ENCODE results near the gene EPC1.
"Not testable (repeated sequence)": the region's sequence is repeated elsewhere in the genome, so short reads cannot be mapped to it uniquely, and the experiment has no call there.

The EPC1 gene

DNA sequence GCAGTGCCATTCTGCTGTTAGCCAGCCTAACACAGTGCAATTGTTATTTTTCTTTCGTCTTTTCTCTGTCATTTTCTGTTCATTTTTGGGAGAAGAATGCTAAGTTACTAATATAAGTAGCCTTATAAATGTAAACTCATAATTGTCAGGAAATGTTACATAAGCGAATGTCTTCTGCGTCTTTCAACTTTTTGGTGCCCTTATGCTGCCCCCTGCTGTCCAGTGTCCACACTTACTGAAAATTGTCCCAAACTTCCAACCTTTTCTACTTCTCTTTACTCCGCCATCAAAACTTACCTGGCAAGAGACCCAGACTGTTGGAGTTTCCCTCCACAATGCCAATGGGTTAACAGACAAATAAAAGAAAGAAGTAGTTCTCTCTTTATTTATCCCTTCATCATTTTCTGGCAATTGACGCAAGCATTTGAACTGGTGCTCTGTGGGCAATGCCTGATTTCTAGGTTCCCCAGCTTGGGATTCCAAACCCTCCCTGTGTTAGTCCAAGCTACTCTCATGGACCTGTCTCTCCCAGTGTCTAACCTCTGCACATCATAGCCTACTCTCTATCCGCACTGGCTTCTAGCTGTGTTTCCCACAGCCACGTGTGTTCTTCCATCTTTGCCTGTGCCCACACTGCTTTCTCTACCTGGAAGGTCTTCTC lies 21.0 kb upstream of the EPC1 start:
- DNase-seq: peak; percentile 7

DNA sequence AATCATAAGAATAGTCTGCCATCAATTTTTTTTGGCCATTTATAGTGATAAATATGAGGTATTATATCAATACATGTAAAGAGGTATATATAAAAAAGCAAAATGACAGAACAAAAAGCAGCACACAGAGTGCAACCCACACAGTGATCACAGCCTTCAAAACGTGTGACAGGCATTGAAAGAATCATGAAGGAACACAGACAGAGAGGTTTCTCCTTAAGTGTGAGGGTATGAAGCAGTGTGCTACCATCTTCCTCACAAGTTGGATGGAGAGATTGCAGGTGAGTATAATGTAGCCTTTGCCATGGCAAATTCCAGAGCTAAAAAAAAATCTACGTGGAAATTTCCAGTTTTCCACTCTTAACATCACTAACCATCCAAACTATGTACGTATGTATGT lies 19.6 kb upstream of the EPC1 start:
- no peak for DNase-seq

DNA sequence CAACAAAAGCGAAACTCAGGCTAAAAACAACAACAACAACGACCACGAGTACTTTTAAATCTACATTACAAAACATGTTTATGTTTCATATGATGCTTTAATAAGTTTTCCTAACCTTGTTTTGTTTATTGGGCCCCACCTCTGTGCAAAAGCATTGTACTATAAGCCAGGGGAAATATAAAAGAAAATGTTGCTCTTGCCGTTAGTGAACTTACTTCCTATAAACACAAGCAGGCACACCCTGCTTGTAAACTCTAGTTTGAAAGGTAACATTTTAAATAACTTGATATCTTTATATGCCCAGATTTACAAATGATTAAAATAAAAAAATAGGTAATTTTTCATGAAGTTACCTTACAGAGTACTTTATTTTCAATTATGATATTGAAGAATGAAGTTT lies 19.2 kb upstream of the EPC1 start:
- DNase-seq: no peak

DNA sequence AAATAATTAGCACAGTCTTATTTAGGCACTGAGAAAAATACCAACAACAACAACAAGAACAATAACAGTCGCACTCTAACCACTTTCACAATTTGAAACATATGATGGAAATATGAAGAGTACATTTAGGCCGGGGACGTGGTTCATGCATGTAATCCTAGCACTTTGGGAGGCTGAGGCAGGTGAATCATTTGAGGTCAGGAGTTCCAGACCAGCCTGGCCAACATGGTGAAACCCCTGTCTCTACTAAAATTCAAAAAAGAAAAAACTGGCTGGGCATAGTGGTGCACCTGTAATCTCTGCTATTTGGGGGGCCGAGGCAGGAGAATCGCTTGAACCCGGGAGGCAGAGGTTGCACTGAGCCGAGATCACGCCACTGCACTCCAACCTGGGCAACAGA lies 18.4 kb upstream of the EPC1 start:
- not testable (repeated sequence) for DNase-seq

DNA sequence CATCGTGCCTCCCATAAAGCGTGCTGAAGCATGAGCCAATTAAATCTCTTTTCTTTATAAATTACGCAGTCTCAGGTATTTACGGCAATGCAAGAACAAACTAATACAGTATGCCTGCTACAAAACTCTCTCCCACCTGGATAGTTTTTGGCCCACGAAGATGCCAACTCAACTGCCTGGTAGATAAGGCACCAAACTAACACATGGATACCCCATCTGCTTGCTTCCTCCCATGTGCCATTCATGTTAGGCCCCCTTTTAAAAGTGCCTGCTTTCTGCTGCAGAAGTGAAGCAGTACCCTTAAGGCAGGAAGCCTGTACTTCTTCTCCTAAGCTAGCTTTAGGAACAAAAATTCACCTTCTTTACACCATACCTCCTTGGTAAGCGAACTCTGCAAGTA lies 15.6 kb upstream of the EPC1 start:
- DNase-seq: no peak

DNA sequence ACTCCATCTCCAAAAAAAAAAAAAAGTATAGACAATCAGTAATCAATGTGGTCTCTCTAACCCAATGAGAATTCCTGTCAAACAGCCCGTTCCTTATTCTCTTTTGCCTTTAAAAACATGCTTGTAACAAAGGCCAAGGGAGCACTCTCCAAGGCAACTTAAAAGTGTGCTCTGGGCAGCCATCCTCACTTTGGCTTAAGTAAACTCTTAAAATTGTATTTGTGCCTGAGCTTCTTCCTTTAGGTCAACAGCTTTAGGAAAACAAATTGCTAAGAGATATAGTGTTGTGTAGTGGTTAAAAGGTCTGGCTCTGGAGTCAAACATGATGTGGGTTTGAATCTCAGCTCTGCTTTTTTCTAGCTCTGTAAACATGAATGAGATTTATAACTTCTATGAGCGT lies 13.9 kb upstream of the EPC1 start:
- no peak for DNase-seq

DNA sequence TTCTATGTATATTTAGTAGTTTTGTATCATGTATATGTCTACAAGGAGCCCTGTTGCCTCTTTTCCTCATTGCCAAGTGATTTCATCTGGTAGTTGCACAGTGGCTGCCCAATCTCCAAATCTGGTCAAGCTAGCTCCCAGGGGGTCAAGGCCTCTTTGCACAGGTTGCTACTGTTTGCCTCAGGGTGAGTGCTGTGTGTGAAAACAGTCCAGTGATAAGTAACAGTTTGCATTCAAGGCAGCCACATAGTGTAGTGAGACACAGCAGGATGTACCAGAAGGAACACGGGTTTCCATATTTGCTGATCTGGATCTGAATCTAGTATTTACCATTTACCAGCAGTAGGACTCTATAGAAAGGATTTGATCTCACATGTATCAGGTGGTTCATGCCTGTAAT lies 13.3 kb upstream of the EPC1 start:
- no peak for DNase-seq

DNA sequence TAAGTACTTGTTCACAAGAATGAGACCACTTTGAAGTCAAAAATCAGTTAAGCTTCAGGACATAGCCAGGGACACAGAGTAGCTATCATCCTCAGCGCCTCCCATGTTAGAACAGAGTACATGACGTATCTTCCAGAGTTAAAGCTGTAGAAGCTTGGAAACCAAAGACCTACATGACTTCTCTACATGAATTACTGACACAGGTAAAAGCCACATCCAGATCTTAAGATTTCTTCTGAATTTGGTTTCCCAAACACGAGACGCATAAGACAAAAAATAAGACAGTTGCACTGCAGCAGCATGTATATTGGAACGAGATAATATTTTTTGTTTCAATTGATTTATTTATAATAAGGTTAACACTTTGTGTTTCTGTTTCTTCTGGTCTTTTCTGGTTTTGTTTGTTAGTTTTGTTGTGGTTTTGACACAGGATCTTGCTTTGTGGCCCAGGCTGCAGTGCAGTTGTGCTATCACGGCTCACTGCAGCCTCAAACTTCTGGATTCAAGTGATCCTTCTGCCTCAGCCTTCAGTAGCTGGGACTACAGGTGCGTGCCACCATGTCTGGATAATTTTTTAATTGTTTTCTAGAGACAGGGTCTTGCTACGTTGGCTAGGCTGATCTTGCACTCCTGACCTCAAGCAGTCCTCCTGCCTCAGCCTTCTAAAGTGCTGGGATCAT lies 10.2 kb upstream of the EPC1 start:
- no peak for DNase-seq

DNA sequence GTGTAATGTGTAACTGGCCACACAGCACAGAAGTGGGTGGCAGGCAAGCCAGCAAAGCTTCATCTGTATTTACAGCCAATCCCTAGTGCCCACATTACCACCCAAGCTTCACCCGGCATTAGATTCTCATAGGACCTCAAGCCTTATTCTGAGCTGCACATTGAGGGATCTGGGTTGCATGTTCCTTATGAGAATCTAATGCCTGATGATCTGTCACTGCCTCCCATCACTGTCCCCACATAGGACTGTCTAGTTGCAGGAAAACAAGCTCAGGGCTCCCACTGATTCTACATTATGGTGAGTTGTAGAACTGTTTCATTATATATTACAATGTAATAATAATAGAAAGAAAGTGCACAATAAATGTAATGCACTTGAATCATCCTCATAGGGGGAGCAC lies 7.7 kb upstream of the EPC1 start:
- not testable (repeated sequence) for DNase-seq

DNA sequence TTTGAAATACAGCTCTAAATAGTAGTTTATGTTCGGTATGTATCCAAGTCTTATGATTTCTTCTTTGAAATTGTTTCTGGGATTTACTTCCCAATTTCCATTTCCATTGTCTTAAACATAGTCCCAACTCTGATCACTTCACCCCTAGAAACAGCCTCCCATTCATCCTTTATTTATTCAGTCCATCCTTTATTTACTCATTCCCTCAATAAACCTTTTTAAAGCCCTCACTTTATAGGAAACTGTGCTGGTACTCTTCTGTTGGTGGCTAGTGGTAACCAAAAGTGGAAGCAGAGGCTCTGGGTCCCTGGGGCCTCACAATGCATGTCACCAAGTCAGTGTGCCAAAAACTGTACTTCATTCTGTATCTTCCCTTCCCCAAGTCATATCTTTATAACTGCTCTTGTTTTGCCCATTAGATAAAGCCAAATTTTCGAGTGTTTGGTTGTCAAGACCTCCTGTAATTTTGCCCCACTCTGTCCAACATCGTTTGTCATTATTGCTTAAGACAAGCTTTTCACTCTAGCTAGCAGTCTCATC lies 3.9 kb upstream of the EPC1 start:
- no peak for DNase-seq

DNA sequence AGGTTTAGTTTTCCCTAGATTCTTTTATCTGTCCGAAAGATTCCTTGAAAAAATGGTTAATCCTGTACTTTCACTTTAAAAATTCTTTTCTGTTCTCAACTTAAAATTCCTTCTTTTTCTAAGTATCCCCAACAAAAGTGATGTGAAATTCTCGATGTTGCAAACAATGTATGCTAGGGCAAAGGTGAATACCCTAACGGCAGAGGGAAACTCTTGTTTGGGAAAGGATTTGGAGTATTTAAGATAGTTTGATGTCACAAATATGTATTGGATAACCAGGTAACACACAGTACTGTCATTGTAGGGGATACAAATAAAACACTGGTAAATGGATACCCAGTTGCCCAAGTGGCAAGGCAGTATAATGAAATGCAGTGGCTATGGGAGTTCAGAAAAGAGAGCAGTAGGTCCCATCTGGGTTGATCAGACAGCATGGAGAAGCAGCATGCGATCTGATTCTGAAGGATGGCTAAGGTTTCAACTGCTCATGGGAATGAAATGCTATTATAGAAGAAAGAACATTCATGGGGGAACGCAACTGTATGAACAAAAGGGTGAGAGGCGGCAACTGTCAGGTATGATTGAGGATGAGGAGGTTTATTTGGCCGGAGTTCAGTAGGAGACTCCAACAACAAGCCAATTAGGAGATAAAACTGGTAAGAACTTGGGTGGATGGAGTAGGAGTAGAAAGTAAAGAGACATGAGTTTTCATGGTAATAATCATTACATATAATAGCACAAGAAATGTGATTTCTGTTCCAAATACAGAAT lies 3.2 kb upstream of the EPC1 start:
- DNase-seq: peak; percentile 13

DNA sequence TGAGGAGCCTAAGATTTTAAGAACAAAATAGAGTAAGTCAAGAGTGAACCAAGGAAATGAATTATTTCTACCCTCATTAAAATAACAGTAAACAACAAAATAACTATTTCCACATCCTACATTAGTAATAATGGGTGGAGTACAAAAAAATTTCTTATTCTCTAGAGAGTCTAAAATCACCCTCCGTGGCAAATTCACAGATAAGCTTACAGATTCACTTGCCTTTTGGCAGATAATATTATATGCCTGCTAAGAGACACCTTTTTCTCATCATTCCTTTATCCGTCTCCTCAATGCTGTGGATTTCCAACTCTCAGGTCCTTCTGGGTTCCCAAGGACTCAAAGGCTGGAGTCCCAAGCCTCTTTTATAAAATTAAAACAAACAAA lies 2.2 kb upstream of the EPC1 start:
- DNase-seq: no peak

DNA sequence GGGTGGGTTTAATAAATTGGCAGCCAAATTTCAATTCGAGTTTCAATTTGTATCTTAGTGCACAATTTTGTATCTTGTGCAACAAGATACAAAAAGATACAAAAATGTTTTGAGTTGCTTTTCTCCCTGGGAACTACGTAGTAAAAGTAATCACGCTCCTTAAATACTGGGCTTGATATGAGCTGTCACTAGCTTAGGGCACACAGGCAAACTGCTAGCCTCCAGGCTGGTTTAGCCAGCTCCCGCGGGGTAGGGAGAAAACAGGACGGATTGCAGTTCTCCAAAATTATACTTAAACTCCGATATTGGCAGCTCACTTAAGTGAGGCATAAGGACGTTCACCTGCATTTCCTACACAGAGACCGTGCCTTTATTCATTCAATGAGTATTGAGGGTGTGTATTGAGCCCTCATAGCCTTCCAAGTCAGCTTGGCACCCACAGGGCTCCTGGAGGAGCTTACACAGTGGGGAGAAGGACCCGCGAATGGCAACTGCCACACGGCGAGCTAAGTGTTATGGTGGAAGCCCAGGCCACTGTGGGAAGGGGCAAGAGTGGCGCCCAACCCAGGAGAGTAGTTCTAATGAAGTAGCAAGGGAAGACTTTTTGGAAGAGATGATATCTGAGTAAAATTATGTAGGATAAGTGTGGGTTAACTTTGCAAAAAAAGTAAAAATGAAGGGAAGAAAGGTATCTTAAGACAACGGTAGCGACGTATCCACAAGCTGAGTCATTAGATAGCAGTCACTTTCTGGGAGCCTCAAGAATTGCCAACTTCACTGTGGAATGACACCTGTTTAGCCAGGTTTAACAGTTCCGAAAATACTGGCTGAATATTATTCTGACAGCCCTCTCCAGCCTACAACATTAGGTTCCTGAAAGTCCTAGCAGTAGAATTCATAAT lies 1.6 kb upstream of the EPC1 start:
- DNase-seq: no peak

DNA sequence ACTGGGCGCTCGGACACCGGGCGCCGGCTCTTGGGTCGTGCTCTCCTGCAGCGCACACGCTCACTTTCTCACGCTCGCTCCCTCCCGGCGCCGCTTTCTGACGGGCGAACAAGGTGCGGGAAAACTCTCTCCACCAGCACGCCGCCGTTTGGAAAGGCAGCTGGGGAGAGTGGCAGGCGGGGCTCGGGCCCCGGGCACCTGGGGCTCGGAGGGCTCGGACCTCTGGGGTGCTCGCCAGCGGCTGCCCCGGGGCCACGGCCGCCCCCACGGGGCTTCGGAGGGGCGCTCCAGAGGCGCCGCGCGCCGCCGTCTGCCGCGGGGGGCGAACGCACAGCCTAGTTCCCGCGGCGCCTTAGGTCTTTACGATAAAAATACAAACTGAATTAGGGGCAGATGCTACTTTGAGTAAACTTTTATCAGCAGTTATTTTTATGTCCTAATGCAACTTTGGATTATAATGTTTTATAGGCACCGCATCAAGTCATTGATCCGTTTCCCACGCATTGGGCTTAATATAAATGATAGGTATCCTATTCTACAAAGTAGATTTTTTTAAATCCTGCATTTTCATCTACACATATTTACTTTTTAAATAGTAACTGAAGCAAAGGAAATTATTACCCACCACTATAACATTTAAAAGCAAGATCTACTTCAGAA lies 535 bp upstream of the EPC1 start:
- no peak for DNase-seq

DNA sequence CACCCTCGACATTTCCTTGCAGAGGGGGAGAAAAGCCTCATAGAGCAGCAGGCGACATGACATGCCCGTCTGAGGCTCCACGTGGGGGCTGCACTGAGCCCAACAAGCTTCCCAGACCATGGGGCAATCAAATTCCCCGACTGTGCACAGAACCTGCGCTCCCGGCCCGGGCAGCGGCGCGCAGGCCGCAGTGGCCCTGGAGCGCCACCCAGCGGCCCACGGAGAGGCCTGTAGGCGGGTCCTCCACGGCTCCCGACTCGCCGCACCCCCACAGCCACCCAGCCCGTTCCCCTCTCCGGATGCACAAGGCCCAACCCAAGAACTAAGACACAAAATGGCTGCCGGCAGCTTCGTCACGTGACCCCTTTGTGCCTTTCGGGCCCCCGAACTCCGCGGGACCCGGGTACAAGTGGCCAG lies 816 bp downstream of the EPC1 start:
- DNase-seq: peak; percentile 39

DNA sequence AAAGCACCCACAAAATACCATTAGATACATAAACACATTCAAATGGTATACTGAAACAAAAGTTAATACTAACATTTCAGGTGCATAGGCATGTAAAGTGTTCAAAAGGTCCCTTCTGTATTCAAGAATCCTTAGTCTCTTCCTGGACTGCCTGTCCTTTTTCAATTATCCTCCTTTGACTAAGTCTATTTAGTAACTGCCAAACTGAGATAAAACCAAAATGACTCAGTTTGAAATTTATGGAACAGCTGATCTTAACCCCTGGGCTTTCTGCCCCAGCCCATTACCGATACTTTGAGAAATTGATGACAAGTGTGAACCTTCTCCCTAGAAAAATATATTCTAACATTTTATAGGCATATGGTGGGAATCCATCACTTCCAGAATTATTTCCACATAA lies 5.4 kb downstream of the EPC1 start:
- no peak for DNase-seq

DNA sequence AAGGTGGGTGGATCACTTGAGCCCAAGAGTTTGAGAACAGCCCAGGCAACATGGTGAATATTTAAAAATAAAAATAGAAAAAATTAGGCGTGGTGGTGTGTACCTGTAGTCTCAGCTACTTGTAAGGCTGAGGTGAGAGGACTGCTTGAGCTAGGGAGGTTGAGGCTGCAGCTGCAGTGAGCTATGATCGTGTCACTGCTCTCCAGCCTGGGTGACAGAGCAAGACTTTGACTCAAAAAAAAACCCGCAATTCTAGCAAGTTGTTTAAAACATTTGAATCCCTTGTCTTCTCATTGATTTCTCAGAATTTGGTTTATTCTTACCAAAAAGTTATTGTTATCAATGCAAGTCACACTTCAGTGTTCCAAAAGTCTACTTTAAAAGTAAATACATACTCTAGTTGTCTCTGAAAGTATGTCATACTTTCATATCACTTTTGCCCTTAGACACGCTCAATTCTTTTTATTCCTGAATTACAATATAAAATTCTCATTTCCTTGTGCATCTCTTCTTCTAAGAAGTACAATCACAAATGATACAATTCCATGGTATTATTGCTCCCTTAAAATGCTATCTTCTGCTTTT lies 6.3 kb downstream of the EPC1 start:
- DNase-seq: no peak

DNA sequence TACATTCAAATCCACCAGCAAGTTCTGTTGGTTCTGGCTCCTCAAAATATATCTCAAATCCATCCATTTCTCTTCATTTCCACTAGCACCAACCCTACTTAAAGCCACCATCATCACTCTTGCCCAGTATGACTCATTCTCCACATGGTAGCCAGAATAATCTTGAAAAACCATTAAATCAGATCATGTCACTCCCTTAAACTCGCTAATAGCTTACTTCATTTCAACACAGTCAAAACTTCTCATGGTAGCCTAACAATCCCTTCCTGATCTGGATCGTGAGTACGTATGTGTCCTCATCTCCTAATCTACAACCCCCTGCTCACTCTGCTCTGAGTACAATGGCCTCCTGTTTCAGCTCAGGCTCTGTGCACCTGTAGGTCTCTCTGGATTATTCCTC lies 8.7 kb downstream of the EPC1 start:
- no peak for DNase-seq

DNA sequence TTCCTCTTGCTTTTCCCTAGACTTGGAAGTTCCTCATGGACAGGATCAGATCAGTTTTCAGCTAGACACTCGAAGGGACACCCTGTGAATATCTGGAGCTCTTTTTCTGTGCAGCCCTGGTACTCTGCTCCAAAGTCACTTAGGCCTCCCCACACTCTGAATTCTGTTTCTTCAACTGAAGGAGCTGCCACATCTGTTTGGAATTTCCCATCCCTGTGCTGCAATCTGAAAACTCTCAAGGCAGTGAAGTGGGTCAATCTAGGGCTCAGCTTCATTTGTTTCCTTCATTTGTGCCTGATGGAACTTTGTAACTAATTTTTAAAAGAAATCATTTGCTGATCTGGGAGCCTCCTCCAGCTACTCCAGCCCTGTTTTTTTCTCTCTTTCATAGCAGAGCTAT lies 9.6 kb downstream of the EPC1 start:
- DNase-seq: no peak

DNA sequence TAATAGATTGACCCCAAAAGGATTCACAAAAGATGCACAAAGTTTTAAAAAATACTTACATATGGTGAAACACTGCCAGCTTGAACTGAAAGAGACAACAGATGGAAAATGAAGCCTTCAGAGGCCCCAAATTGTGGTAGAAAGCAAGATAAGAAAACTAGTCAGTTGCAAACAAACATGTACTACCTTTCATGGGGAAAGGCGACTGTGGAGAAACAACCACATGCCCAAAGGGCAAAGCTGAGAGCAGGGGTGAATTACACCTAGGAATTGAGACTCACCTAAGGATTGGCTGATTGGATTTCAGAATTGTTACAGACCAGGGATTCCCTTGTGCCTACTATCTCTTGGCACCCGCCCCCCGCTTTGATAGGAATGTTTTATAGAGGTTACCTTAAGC lies 13.1 kb downstream of the EPC1 start:
- DNase-seq: no peak

DNA sequence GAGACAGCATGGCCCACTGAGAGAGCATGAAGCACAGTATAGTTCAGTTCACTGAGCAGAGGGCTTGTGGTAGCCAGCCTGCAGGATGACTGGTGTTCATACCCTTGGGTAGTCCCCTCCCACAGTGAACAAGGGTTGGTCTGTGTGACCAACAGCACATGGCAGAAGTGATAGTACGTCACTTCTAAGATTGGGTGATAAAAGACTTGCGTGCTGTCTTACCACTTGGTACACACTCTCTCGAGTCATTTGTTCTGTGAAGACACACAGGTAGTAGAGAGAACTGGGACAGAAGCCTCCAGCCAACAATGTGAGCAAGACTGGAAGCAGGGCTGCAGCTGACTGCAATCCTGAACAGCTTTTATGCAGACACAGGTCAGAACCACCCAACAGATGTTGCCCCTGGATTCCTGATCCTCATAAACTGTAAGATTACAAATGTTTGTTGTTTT lies 14.6 kb downstream of the EPC1 start:
- DNase-seq: no peak

DNA sequence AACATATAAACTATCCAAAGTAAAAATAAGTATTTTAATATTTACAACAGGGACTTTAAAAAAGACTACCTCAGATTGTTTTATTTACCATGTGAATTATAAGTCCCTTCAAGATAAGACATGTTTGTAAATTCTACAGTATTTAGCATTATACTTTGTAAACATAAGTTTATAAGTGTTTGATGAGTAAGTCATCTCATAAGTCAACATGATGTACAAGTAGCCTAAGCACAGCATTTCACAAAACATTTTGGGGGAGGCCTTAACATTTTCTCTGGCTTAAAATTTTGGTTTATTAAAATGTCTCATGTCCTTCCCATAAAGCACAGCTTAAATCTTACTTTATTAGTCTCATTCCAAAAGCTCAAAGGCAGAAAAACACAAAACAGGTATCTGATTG lies 15.4 kb downstream of the EPC1 start:
- no peak for DNase-seq

Measured in NCI-H2029 treated with DMSO at 0.1 percent for 48 hours (cell line).